ENCODE data around the gene ITPA. TPM values are rescaled to one million over a fixed set of nuclear protein-coding genes. Genes with fewer than 3 reads are reported as not detected.

The ITPA gene
- total RNA-seq, 1 experiment from 2014 or later = 77.3 TPM

- TF ChIP-seq REST (IDR thresholded peaks at IDR 0.05; ENCODE audit: low read depth) (no peak), FOSL1 (IDR thresholded peaks at IDR 0.05; ENCODE audit: low read depth) (no peak), POLR2AphosphoS5 (IDR thresholded peaks at IDR 0.05; ENCODE audit: low read depth, low read length) (no peak), EZH2 (IDR thresholded peaks at IDR 0.05) (no peak), SRF (IDR thresholded peaks at IDR 0.05; ENCODE audit: low read depth) (no peak), CEBPB (IDR thresholded peaks at IDR 0.05; ENCODE audit: low read depth) (no peak), MAX (IDR thresholded peaks at IDR 0.05) (no peak), SIN3A (IDR thresholded peaks at IDR 0.05; ENCODE audit: low read depth) (no peak), TCF7L2 (IDR thresholded peaks at IDR 0.05; ENCODE audit: borderline replicate concordance, extremely low read depth, insufficient read depth, insufficient read length) (no peak), ATF3 (IDR thresholded peaks at IDR 0.05) (no peak), YY1 (IDR thresholded peaks at IDR 0.05; ENCODE audit: extremely low read depth, insufficient replicate concordance, low read depth, low read length) (no peak), JUND (IDR thresholded peaks at IDR 0.05) (no peak), RAD21 (IDR thresholded peaks at IDR 0.05; ENCODE audit: low read depth) (no peak), ELF1 (IDR thresholded peaks at IDR 0.05; ENCODE audit: borderline replicate concordance, low read depth) (no peak), SP1 (IDR thresholded peaks at IDR 0.05; ENCODE audit: low read depth) (no peak)
These were observed 37.7 kb upstream of the ITPA start (continued) for GRCh38 chr20:3171391-3172125.

Measured in HCT116 (cell line).